GM12878 (cell line): Measurements from ENCODE around the gene ITPR2. TPM values are rescaled to one million over a fixed set of nuclear protein-coding genes. Genes with fewer than 3 reads are reported as not detected.

ENCODE experiments used
- ATAC-seq: fragments of 200-7000 bp; cut with Tn5 transposase; 3 replicates; pipeline ENCODE4 v1.9.1; 2020; ENCODE audit warnings: mild to moderate bottlenecking, moderate library complexity
- BruUV-seq: library from RNA; stranded (reverse); fragments of 400-500 nt; replicated peaks from 2 replicates; lab custom pipeline; 2021; lab: Mats Ljungman, UMichigan
- CTCF ChIA-PET: fragments of 300-600 bp; sonication (Branson Sonifier 250); formaldehyde crosslinking; extraction: SDS; loops from one replicate; lab custom pipeline; 2021; ENCODE audit warnings: inconsistent platforms; lab: Yijun Ruan, JAX
- POLR2A ChIA-PET: fragments of 350-600 bp; formaldehyde crosslinking; extraction: SDS; loops from one replicate; lab custom pipeline; 2021; ENCODE audit warnings: inconsistent platforms; lab: Charles Lee
- RAD21 ChIA-PET: fragments of 300-600 bp; sonication (Branson Sonifier 250); formaldehyde crosslinking; loops from one replicate; lab custom pipeline; 2023; ENCODE audit warnings: antibody characterized with exemption; ENCODE audit not compliant: unreplicated experiment; lab: Charles Lee
- SMC1A ChIA-PET: fragments of 300-600 bp; sonication (Branson Sonifier 250); formaldehyde crosslinking; loops from one replicate; lab custom pipeline; 2023; ENCODE audit not compliant: unreplicated experiment, uncharacterized antibody; lab: Charles Lee
- DNase-seq: peaks from one replicate; pipeline ENCODE4 v3.0.0-alpha.2; 2011; ENCODE audit warnings: low read depth, low spot score
- FAIRE-seq: peaks from 3 replicates; lab custom pipeline; 2011; peaks lifted over from hg19 to GRCh38; lab: Jason Lieb, UNC
- H2AFZ ChIP-seq: 2 replicates; pipeline ENCODE4 v1.6.0; 2011; ENCODE audit warnings: low read depth, low read length, control low read depth; ENCODE audit not compliant: control insufficient read depth
- H3K27ac ChIP-seq: 2 replicates; pipeline ENCODE4 v1.5.1; 2011; ENCODE audit warnings: control low read depth; ENCODE audit not compliant: control insufficient read depth, insufficient read depth
- H3K27me3 ChIP-seq, 2 experiments: replicated peaks in 1 of 2; 2 replicates each; pipeline versions ENCODE4 v1.6.0 to v1.6.1; 2011; ENCODE audit warnings: low read length in 1 of 2; ENCODE audit not compliant: control insufficient read depth in 2 of 2, insufficient read depth in 2 of 2
- H3K36me3 ChIP-seq, 2 experiments: 2 replicates each; pipeline ENCODE4 v1.5.1; 2011; ENCODE audit warnings: low read length in 1 of 2; ENCODE audit not compliant: control insufficient read depth in 2 of 2, insufficient read depth in 2 of 2
- H3K4me1 ChIP-seq: 2 replicates; pipeline ENCODE4 v1.6.1; 2011; ENCODE audit warnings: mild to moderate bottlenecking, low read length, moderate library complexity, mixed read lengths; ENCODE audit not compliant: control insufficient read depth, insufficient read depth
- H3K4me2 ChIP-seq: 2 replicates; pipeline ENCODE4 v1.6.0; 2011; ENCODE audit warnings: control low read depth; ENCODE audit not compliant: control insufficient read depth, insufficient read depth
- H3K4me3 ChIP-seq: fragments of 200-600 bp; sonication (generic); 2 replicates; pipeline ENCODE4 v1.5.1; 2016
- H3K79me2 ChIP-seq: 2 replicates; pipeline ENCODE4 v1.6.0; 2011; ENCODE audit warnings: low read length; ENCODE audit not compliant: control insufficient read depth, insufficient read depth
- H3K9ac ChIP-seq: 2 replicates; pipeline ENCODE4 v1.8.0; 2011; ENCODE audit warnings: low read length, control low read depth, mixed read lengths; ENCODE audit not compliant: control insufficient read depth, insufficient read depth
- H3K9me3 ChIP-seq: replicated peaks from 3 replicates; pipeline ENCODE4 v1.5.1; 2011; ENCODE audit warnings: mild to moderate bottlenecking, low read length; ENCODE audit not compliant: control insufficient read depth, insufficient read depth
- H4K20me1 ChIP-seq: 2 replicates; pipeline ENCODE4 v1.6.0; 2011; ENCODE audit not compliant: control insufficient read depth, insufficient read depth
- CHD1 ChIP-seq: IDR thresholded peaks from 2 replicates; pipeline ENCODE4 v1.6.1; 2012; ENCODE audit warnings: low read depth, low read length, improper control_type of control experiment
- CREB1 ChIP-seq: IDR thresholded peaks from 2 replicates; pipeline ENCODE4 v1.6.1; 2012; ENCODE audit warnings: low read depth, mild to moderate bottlenecking, inconsistent platforms
- FOS ChIP-seq: IDR thresholded peaks from 3 replicates; pipeline ENCODE4 v1.6.1; 2011; ENCODE audit warnings: borderline replicate concordance; ENCODE audit not compliant: insufficient read length; ENCODE audit errors: extremely low read depth
- NRF1 ChIP-seq: conservative IDR thresholded peaks from 2 replicates; pipeline ENCODE4 v1.6.1; 2011; ENCODE audit warnings: mild to moderate bottlenecking, low read depth, low read length, improper control_type of control experiment
- PAX8 ChIP-seq: fragments of 450-650 bp; IDR thresholded peaks from 2 replicates; pipeline ENCODE4 v1.6.1; 2017; ENCODE audit warnings: mild to moderate bottlenecking, moderate library complexity
- STAT3 ChIP-seq: IDR thresholded peaks from 2 replicates; pipeline ENCODE4 v1.6.1; 2011; ENCODE audit warnings: low read depth, low read length, improper control_type of control experiment
- TCF12 ChIP-seq: IDR thresholded peaks from 2 replicates; pipeline ENCODE4 v1.6.1; 2011; ENCODE audit warnings: low read depth, mild to moderate bottlenecking, low read length
- WGBS: methylation state at CpG from one replicate; pipeline ENCODE4 v1.1.6; 2016; ENCODE audit warnings: low lambda C conversion rate; ENCODE audit not compliant: insufficient replicate concordance, insufficient coverage; ENCODE audit errors: missing lambda C conversion rate; 5-methylcytosine and 5-hydroxymethylcytosine counted together
- in situ Hi-C: fragments of 300-500 bp; cut with MboI; formaldehyde crosslinking; loops from 9 replicates; pipeline ENCODE4 v1.14.3; 2018; ENCODE audit warnings: mixed read lengths
- intact Hi-C: fragments of 100-400 bp; cut with micrococcal nuclease; formaldehyde crosslinking; loops from one replicate; pipeline ENCODE4 v1.14.2; 2022; ENCODE audit not compliant: unreplicated experiment
- polyA plus RNA-seq, 11 experiments: library from polyadenylated mRNA; depleted of rRNA in 4 of 11; unstranded in 6 of 11; stranded (reverse) in 5 of 11; fragments of >200 nt; fragmentation: Nextera tagmentation in 4 of 11; fragmentation: Illumina TruSeq in 1 of 11; extraction: Ambion mirVana in 4 of 11; extraction: Trizol in 1 of 11; gene quantifications; 1 replicate in 1 of 11; 2 replicates in 10 of 11; pipeline versions ENCODE4 v1.2.1 to v1.2.3, GENCODE V29; 2011 to 2016; ENCODE audit warnings: inconsistent platforms in 2 of 11, missing spikeins in 2 of 11, low read depth in 1 of 11
- total RNA-seq, 4 experiments: library from RNA; depleted of rRNA in 3 of 4; stranded (reverse); fragments of >200 nt in 3 of 4; fragmentation: Illumina TruSeq in 1 of 4; extraction: Trizol in 1 of 4; gene quantifications; 2 replicates each; pipeline versions ENCODE4 v1.2.1 to v1.2.3, GENCODE V29; 2013 to 2021
- TF ChIP-seq, protein P1 (sequence below): fragments of 450-650 bp; IDR thresholded peaks from 2 replicates; pipeline ENCODE4 v1.6.1; 2017; ENCODE audit warnings: borderline replicate concordance

The ITPR2 gene
- total and polyA plus RNA-seq, 10 of the 15 experiments (the other 5 are each of a cell fraction or from before 2014, with no cell fraction given), result 7.5 to 76.2 (median 47.1) TPM

GRCh38 chr12:26426652-26427051, 406.3 kb downstream of the ITPR2 start:
- no peaks in the 10 kb centered on the region for H4K20me1 ChIP-seq
- H3K36me3 ChIP-seq, result peaks cover 0 to 10% of the 10 kb centered on the region in 2 experiments; a peak in 1 of 4 replicates
- H3K27ac ChIP-seq, result no peak overlapping the region
- no peak for FAIRE-seq
- H3K4me1 ChIP-seq, result no peaks in the 10 kb centered on the region
- ChIA-PET CTCF (interaction anchor here (0.5 to 1.9 kb wide), 8 partner anchors 12 to 1298 kb away, joined by 3 to 11 read pairs (median 4); no protein-coding TSS in a partner anchor), RAD21 (no interaction called here), SMC1A (interaction anchor here (0.8 to 2.9 kb wide), 7 partner anchors 19 to 308 kb away, joined by 3 to 11 read pairs (median 4); partner anchors contain the start of gene BHLHE41), POLR2A (no interaction called here)
- no peaks in the 10 kb centered on the region for H3K9me3 ChIP-seq
- no TSS peak for BruUV-seq
- no peaks in the 10 kb centered on the region for H3K79me2 ChIP-seq
- no peak overlapping the region for H2AFZ ChIP-seq
- no peak for TF ChIP-seq CHD1
- no peak for TF ChIP-seq STAT3
- no peak for TF ChIP-seq PAX8
- no peak for TF ChIP-seq FOS
- TF ChIP-seq NRF1, result no peak
- no peak for TF ChIP-seq CREB1
- no peak for TF ChIP-seq TCF12
- TF ChIP-seq, protein P1, sequence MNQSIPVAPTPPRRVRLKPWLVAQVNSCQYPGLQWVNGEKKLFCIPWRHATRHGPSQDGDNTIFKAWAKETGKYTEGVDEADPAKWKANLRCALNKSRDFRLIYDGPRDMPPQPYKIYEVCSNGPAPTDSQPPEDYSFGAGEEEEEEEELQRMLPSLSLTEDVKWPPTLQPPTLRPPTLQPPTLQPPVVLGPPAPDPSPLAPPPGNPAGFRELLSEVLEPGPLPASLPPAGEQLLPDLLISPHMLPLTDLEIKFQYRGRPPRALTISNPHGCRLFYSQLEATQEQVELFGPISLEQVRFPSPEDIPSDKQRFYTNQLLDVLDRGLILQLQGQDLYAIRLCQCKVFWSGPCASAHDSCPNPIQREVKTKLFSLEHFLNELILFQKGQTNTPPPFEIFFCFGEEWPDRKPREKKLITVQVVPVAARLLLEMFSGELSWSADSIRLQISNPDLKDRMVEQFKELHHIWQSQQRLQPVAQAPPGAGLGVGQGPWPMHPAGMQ, result no peak
- intact Hi-C loops, result no loop called here
- DNase-seq, result no peak
- in situ Hi-C loops, result no loop called here
- ATAC-seq, result no peak
- no peaks in the 10 kb centered on the region for H3K27me3 ChIP-seq
- no peak overlapping the region for H3K9ac ChIP-seq
- H3K4me2 ChIP-seq, result no peak overlapping the region
- H3K4me3 ChIP-seq, result no peak overlapping the region
- WGBS, result 100% methylated on average over 1 of the region's 1 CpG
